GM21381 (cell line): ENCODE data around the gene SBF2.

Source experiments
- ATAC-seq: cut with Tn5 transposase; IDR thresholded peaks from one replicate; pipeline ENCODE4 v1.9.1; 2021; ENCODE audit warnings: mild to moderate bottlenecking, moderate library complexity; ENCODE audit not compliant: unreplicated experiment

SBF2 gene

DNA sequence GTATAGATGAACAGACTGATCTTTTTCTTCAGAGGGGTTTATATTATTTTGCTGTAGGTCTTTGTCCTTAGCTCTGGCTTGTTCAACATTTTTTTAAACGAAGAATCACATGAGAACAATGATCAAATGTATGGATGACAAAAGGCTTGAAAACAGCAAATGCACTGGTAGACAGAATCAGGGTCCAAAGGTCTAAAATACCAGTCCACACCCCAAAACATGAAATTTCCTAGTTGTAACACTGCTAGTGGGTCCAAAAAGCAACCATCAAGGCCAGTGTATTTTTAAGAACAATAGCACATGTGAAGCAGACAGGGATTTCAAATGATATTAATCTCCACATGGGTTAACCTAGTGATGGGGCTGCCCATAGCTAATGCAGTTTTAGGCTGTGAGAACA, 468.1 kb downstream of the SBF2 start:
- ATAC-seq: no peak

DNA sequence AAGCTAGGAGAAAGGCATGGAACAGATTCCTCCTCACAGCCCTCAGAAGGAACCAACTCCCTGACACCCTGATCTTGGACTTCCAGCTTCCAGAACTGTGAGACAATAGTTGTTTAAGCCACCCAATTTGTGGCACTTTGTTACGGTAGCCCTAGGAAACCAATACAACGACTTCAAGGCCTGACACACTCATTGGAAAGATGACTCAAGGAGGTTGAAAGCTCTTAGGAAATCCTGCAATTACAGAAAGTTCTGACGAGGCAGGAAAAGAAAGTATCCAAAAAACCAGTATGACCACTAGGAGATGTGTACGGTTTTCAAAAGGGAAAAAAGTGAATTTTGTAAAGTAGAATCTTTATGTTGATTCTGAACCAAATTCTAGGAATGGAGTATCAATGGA, 468.7 kb downstream of the SBF2 start:
- no peak for ATAC-seq

DNA sequence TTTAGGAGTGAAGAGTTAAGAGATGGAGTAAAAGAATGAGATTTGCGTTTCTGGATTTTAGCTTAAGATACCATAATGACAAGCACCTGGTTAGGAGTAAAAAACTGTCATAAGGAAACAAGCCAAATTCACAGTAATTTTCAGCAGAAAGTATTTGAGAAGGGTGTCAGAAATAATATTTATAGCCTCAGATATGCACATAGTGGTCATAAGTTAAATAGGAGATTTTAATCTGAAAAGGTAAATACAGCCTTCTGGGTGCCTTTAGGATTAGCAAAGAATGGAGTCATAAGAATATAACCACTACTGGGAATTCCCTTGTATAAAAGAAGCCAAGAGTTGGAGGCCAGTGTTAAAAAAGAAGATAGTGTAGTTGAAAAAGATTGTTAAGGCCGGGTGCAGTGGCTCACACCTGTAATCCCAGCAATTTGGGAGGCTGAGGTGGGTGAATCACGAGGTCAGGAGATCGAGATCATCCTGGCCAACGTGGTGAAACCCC, 470.1 kb downstream of the SBF2 start:
- no peak for ATAC-seq

DNA sequence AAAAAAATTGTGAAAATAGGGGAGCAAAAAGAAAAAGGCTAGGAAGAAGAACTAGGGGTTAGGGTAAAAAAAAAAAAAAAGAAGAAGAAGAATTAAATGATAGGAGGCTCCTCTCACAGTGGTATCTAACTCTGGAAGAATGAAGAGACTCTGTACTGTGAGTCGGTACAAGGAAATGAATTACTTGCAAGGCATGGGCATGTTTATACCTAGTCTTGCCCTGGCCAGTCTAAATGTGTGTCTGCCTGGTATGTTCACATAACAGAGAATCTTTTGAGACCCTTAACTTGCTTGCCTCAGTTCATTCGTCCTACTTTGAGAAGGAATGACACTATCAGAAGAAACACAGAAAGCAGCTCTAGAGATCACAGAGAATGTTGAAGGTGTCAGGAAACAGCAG, 470.6 kb downstream of the SBF2 start:
- no peak for ATAC-seq

DNA sequence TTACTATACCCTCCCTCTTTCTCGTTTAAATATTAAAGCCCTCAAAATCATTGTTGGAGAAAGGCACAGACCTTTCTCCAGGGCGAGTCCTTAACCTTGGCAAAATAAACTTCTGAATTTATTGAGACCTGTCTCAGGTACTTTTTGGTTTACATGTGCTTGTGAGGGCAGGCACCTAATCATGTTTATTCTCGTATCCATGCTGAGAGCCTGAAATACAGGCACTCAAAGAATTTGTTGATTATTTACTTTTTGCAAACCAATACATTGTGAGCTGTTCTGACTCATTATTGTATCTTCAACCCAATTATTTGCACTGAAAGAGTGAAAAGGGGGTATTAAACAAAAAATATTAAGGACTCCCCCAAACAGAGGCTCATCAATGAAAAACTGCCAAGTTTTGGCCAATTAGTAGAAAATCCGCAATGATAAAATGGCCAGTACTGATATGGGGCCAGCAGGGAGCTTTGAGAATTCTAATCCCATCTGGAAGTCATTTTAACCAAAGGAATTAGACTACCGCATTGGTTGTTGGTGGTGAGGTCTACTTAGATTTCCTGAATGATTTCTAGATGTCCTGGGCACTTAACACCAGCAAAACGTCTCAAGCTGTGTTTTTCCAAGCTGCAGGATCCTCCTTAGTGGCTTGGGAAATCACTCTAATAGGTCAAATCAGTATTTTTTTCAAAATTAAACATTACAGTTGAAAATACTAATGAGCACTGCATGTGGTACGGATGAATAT, 472.8 kb downstream of the SBF2 start:
- ATAC-seq: no peak

DNA sequence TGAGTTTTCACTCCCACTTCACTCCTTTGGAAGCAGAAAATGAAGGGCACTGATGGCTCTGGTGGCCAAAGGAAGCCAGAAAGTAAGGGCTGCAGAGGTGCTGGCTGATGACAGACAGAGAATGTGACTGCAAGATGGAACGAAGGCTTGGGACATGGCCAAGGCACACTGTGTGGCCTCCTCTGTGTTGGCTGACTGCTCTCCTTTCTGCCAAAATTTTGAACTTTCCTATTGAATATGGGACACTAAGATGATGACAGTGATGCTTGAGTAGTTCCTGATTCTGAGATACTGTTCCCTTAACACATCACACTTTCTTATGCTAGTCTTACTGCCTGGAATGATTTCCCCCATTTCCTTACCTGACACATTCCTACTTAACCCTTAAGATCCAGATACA, 473.8 kb downstream of the SBF2 start:
- no peak for ATAC-seq

DNA sequence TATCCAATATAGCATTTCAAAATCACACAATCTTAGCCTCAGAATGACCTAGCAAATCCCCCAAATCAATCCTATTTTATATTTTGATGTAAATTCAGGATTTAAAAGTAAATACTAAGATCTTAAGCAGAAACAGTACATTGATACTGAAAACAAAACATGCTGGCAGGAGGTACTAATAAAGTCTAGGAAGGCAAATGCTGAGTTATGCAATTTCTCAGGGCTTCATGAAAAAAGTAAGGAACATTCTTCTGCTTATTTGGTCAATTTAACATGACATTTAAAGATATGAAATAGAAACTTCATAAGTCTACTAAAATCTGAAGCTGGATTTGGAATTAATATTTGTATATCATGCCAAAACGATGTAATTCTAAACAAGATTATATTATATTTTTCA, 476.8 kb downstream of the SBF2 start:
- ATAC-seq: no peak

DNA sequence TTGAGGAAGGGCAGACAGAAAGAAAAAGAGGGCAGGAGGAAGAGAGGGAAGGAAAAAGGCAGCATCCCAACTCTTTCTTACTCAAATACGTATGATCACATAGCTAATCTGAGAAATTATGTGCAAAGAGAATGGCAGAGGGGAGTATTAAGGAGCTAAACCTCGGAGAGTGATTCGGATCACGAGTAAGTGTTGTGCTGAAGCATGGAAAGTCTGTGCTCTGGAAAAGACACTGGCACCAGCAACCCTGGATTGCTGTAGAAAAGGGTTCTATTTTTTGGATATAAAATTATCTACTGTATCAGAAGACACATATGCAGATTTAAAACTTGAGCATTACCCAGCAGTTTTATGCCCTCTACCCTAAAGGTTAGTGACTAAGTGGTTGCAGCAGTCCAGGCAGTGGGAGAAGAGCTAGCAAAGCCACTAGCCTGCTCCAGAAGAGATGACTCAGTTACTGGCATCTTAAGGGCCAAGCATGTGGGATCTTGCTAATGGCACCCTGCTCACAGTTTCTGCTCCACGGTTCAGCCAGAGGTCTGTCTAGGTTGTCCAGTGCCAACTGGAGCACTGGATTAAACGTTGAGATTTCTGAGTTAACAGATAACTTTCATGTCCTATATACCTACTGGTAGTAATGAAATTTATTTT, 478.4 kb downstream of the SBF2 start:
- ATAC-seq: no peak

DNA sequence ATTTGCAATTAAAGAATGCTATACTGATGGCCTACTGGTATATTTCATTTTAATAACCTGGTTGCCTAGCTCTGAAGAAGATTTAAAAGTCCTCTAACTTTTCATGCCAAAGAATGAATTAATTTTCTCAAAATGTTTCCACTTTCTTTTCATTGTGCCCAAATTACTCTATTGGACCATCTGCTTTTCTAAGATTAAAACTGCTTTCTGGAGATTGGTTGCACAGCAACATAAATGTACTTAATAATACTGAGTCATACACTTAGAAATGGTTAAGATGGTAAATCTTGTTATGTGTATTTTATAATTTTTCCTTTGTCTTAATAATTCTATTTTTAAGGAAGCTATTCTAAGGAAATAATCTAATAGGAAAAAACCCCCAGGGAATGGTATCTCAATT, 479.9 kb downstream of the SBF2 start:
- ATAC-seq: no peak

DNA sequence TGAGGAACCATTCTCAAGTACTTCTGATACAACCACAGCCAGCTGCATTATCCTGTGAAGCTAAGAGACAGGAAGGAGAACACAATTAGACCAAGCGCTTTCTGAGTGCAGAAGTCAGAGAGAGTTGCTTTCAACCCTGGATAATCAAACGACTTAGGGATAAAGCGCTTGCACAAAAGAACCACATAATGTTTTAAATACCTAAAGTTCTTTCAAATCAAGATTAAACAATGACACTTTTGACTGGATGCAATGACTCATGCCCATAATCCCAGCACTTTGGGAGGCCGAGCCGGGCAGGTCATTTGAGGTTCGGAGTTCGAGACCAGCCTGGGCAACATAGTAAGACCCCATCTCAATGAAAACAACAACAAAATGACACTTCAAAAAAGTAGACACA, 485.1 kb downstream of the SBF2 start:
- no peak for ATAC-seq

DNA sequence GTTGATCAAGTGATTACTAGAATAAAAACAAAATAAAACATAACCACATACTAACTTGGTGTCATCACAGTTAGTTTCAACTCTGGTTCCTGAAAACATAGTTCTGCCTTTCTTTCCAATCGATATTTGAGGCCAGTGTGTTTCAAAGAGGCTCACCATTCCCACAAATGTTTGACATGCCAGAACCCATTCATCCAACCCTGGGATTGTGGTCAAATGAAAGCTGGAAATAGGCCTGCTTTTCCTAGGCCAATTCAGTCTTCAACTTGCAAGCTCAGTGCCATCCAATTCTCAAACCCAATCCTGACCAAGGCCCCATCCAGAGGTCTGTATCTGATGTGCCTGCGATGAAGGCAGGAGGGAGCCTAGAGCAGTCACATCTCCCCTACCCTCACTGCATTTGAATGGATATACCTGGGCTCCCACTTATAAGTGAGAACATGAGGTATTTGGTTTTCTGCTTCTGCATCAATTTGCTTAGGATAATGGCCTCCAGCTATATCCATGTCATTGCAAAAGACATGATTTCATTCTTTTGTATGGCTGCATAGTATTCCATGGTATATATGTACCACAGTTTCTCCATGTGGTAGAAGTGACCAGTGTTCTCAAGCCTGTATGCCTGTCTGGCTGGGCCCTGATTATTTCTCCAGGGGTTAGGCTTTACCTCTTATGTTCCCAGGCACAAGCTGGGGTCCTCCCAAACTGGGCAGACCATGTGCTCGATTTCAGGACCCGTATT, 486.9 kb downstream of the SBF2 start:
- ATAC-seq: no peak

DNA sequence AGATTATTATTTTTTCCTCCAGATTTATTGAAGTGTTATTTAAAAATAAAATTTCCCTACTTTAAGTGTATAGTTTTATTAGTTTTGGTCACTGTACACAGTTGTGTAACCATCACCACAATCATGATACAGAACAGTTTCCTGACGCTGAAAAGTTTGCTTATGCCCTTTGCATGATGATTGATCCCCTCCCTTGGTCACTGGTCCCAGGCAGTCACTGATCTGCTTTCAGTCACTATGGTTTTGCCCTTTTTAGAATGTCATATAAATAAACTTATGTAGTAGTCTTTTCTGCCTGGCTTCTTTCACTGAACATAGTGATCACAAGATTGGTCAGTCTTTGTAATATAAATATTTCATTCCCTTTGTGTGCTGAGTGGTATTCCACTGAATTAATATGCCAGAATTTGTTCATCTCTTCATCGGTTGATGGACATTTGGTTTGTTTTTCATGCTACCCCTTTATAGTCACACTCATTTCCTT, 489.6 kb downstream of the SBF2 start:
- no peak for ATAC-seq

DNA sequence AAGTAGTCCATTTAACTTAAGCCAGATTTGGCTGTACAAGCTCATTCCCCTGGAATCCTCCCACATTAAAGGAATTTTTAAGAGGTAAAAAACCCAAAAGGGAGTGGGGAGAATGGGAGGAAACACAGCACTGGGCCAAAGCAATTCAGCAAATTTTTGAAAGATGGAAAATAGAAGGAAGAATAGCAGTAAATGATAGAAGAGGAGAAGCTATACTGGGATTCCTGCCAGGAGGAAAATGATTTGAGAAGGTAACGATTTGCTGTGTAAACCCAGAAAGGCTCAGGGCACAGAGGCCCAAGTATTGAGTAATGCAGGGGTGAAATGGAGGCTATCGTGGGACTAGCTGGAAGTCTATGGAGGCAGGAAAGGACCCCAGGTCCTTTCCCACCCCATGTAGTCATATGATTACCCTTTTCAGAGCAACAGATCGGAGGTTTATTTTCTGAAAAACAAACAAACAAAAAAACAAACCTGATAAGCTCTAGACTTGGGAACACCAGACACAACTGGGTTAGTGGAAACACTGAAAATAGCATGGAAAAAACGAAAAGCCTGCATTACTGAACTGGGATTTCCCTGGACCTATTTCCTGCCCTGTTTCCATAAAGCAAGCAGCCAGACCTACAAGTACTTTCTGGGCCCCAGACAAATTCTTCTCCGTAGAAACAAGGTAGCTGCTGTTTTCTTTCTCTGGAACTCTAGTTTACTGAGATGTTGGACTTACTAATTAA, 490.2 kb downstream of the SBF2 start:
- ATAC-seq: no peak

DNA sequence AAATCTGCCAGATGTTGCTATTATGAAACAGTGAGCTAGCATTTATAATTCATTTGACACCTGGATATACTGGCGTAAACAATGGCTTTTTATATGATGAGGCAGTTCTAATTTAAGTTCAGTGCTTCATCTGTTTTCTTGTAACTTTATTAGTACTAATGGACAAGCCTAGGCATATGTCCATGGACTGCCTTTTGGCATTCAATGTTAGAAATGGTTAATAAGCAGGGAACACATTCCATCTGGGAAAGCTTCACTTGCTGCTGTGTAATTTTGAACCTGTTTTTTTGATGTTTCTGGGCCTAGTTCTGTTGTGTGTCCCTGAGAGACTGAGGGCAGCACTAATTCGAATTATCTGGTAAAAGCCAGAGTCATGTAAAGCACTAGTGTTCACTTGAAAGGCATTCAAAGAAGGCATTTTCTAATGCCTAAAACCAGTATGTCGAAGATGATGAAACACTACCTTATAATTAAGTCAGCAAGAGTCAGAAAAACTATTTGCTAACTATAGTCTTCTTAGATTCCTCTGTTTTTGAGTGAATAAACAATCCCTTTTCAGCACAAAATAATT, 491.6 kb downstream of the SBF2 start:
- ATAC-seq: no peak

DNA sequence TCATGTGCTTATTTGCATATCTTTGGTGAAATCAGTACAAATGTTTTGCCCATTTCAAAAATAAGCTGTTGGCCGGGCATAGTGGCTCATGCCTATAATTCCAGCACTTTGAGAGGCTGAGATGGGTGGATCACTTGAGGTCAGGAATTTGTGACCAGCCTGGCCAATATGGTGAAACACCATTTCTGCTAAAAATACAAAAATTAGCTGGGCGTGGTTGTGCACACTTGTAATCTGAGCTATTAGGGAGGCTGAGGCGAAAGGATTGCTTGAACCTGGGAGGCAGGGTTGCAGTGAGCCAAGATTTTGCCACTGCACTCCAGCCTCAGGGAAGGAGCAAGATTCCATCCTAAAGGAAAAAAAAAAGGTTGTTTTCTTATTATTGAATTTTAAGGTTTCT, 494.1 kb downstream of the SBF2 start:
- no peak for ATAC-seq

DNA sequence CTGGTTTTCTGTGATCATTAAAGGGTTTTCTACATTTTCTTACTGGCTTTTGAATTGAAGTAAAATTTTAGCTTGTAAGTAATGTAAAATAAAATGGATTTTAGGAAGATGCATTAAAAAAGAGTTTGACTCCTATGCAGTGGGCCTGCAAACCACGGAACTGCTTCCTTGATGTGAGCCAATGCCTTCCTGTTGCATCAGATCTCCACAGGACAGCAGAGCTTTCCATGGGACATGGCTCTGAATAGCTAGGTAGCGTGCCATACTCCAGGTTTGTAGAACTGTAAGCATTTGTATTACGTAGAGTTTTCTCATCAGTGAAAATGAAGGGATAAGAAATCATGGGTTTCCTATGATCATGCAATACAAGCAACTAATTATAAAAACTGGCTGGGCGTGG, 496.7 kb downstream of the SBF2 start:
- no peak for ATAC-seq

DNA sequence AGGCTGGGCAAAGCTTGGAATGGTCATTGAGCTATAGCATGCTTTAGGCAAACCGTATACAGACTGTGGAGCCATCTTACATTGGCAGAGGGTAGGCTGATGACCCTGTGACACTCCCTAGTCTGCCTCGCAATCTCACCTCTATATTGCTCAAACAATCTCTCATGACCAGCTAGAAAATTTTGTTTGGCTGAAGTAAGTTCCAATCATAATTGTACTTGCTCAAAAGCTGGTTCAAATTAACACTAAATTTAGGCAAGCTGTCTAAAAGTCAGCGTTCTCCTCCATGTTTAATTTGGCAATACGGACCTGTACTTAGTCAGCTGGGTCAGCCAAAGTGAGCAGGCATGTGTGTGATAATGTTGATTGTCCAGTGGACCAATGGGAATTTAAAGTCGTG, 497.2 kb downstream of the SBF2 start:
- no peak for ATAC-seq

DNA sequence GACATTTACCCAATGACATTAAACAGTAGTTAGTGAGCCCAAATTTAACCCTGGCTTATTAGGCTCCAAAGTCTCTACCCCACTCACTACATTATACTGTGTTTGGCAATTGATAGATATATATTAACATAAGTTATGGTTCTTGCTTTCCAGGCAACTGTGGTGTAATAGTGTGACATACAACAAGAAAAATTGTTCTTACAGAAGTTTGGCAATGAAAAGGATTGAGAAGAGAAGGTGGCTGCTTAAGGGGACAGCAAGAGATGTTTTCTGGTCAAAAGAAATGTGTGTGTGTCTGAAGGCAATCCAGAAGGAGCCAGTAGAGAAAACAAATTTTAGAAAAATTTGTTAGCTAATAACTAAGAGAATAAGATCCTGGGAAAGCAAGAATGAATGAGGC, 497.8 kb downstream of the SBF2 start:
- ATAC-seq: no peak

DNA sequence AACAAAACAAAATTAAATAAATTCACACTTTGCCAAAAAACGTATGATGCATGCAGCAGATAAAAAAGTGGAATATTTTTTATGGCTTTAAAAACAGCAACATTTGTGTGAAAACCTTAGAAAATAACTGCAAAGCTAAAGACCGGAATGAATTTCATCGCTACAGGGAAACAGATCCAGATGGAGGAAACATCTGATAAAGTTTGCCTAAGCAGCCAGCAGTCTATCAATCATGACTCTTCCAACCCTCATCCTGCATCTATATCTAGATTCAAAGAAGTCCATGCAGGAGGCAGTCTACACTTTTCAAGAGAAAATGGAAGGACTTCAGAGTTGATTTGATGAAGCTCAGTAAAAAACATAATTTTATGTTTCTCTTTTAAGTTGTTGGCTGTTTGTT, 503.3 kb downstream of the SBF2 start:
- no peak for ATAC-seq

DNA sequence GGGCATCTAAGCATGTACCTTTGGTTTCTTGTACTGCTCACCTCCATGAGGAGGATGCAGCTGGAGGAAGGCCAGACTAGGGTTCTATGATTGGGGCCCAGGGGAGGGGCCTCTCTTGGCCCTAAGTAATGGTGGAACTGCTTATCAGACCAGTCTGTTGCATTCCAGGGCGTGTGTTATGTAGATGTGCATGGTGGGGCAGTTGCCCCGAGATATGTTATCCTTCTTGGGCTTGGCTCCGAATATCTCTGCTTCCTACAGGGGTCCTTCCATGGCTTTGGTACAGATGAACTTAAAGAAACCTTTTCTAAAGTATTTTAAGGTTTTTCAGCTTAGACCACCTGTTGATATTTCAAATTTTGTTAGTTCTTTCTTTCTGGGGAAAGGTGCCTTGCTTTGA, 504.1 kb downstream of the SBF2 start:
- ATAC-seq: no peak

DNA sequence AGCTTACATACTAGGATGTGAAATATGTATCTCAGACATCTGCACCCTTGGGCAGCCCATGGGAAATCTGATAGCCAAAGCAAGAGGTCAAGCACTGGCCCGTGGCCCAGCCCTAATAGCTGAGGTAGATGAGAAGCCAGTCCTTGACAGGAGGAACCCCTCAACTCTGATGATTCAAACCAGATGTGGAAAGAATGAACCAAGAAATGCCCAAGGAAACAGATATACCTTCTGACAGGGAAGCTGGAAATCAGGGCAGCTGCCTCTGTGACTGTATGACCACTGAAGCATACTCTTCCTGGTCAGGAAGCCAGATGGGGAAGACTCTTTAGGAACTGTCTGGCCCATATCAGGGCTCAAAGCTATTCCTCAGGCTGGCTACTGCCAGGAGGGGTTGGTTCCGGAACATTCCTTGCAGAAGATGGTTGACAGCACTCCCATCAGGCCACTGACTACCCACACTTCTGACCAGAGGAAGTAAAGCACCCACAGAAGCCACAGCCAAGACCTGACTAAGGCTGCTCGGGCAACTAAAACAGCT, 506.0 kb downstream of the SBF2 start:
- ATAC-seq: no peak
